Retinal pigment epithelial cell (primary cell): ENCODE results near the gene SLC38A10.

ENCODE experiments used
- DNase-seq: peaks from one replicate; pipeline ENCODE4 v3.0.0-alpha.2; 2010; ENCODE audit warnings: low read depth
- H3K4me3 ChIP-seq: 2 replicates; pipeline ENCODE4 v1.5.1; 2011; ENCODE audit warnings: mild to moderate bottlenecking, low read length, control low read depth, moderate library complexity
- CTCF ChIP-seq: conservative IDR thresholded peaks from 2 replicates; pipeline ENCODE4 v1.5.1; 2011; ENCODE audit warnings: low read depth, low read length, control low read depth, inconsistent platforms

The SLC38A10 gene

GRCh38 chr17:81213978-81214377 lies 81.1 kb downstream of the SLC38A10 start:
- no peak for DNase-seq
- TF ChIP-seq CTCF, result no peak

GRCh38 chr17:81212365-81212764 lies 82.7 kb downstream of the SLC38A10 start:
- no peak for DNase-seq
- H3K4me3 ChIP-seq, result no peak overlapping the region
- no peak for TF ChIP-seq CTCF

More at GRCh38 chr17:81213978-81214377, 81.1 kb downstream of the SLC38A10 start:
- no peak overlapping the region for H3K4me3 ChIP-seq

GRCh38 chr17:81210868-81211267 lies 84.2 kb downstream of the SLC38A10 start:
- no peak overlapping the region for H3K4me3 ChIP-seq
- no peak for TF ChIP-seq CTCF
- no peak for DNase-seq

GRCh38 chr17:81210466-81210865 lies 84.6 kb downstream of the SLC38A10 start:
- no peak for DNase-seq
- no peak for TF ChIP-seq CTCF
- H3K4me3 ChIP-seq, result no peak overlapping the region

- no peak for DNase-seq
- TF ChIP-seq CTCF, result no peak
- H3K4me3 ChIP-seq, result no peak overlapping the region
Measured at GRCh38 chr17:81209141-81209540, 86.0 kb downstream of the SLC38A10 start.

- H3K4me3 ChIP-seq, result no peak overlapping the region
- no peak for TF ChIP-seq CTCF
- DNase-seq, result no peak
Measured at GRCh38 chr17:81208651-81209050, 86.5 kb downstream of the SLC38A10 start.

GRCh38 chr17:81207610-81208581 lies 87.2 kb downstream of the SLC38A10 start:
- DNase-seq, result no peak
- no peak for TF ChIP-seq CTCF
- H3K4me3 ChIP-seq, result no peak overlapping the region
